Inflammatory macrophage treated with lipopolysaccharide for 4 hours (primary cell): ENCODE data around the gene DPEP1.
"Not testable (repeated sequence)": the region's sequence is repeated elsewhere in the genome, so short reads cannot be mapped to it uniquely, and the experiment has no call there.

Experiments used
- DNase-seq: peaks from one replicate; pipeline ENCODE4 v3.0.0-alpha.2; 2020

The DPEP1 gene

GRCh38 chr16:89656435-89657121 lies 43.1 kb downstream of the DPEP1 start:
- no peak for DNase-seq

- DNase-seq, result peak; percentile 89
These were observed 44.2 kb downstream of the DPEP1 start, which contains the start of the genes CHMP1A and SPATA33 for GRCh38 chr16:89657442-89658220. Gene CHMP1A (minus strand): TSS chr16:89657708. CDS start chr16:89657588, 120 bp downstream. Gene SPATA33 (plus strand): TSS chr16:89657836. CDS start chr16:89657912, 76 bp downstream.

- DNase-seq, result no peak
These were observed 44.9 kb downstream of the DPEP1 start for GRCh38 chr16:89658221-89658879.

GRCh38 chr16:89660146-89660545 lies 46.7 kb downstream of the DPEP1 start:
- DNase-seq, result no peak

GRCh38 chr16:89661215-89661614 lies 47.8 kb downstream of the DPEP1 start:
- no peak for DNase-seq

- not testable (repeated sequence) for DNase-seq
These were observed 50.8 kb downstream of the DPEP1 start for GRCh38 chr16:89664238-89664637.

GRCh38 chr16:89667000-89667399 lies 53.6 kb downstream of the DPEP1 start:
- DNase-seq, result not testable (repeated sequence)

GRCh38 chr16:89667633-89668032 lies 54.2 kb downstream of the DPEP1 start:
- no peak for DNase-seq

- no peak for DNase-seq
These were observed 55.3 kb downstream of the DPEP1 start for GRCh38 chr16:89668790-89669158.

GRCh38 chr16:89669755-89670154 lies 56.3 kb downstream of the DPEP1 start:
- DNase-seq, result no peak

GRCh38 chr16:89670496-89671431 lies 57.3 kb downstream of the DPEP1 start:
- peak; percentile 18 for DNase-seq

GRCh38 chr16:89671565-89671964 lies 58.1 kb downstream of the DPEP1 start:
- DNase-seq, result not testable (repeated sequence)

- DNase-seq, result no peak
These were observed 58.9 kb downstream of the DPEP1 start for GRCh38 chr16:89672177-89672941.

- DNase-seq, result no peak
These were observed 64.8 kb downstream of the DPEP1 start for GRCh38 chr16:89678258-89678657.

GRCh38 chr16:89685916-89686315 lies 72.5 kb downstream of the DPEP1 start:
- DNase-seq, result no peak

GRCh38 chr16:89686520-89687091 lies 73.2 kb downstream of the DPEP1 start, which contains the start of gene CDK10:
Gene CDK10 (plus strand): TSS chr16:89686689. CDS start chr16:89686711, 22 bp downstream.
- peak; percentile 88 for DNase-seq

GRCh38 chr16:89687092-89687940 lies 73.9 kb downstream of the DPEP1 start:
- no peak for DNase-seq
